K562 (cell line): ENCODE results near the gene CCKAR. TPM values are rescaled to one million over a fixed set of nuclear protein-coding genes. Genes with fewer than 3 reads are reported as not detected.

Experiments
- ATAC-seq: fragments of 200-7000 bp; cut with Tn5 transposase; 3 replicates; pipeline ENCODE4 v1.9.1; 2020; ENCODE audit warnings: moderate library complexity
- BruUV-seq: library from RNA; stranded (reverse); fragments of 400-500 nt; replicated peaks from 2 replicates; lab custom pipeline; 2021; lab: Mats Ljungman, UMichigan
- CTCF ChIA-PET: fragments of 300-600 bp; formaldehyde crosslinking; extraction: SDS; loops from one replicate; lab custom pipeline; 2021; ENCODE audit warnings: low intra/inter-chr PET ratio; lab: Yijun Ruan, JAX
- POLR2A ChIA-PET: fragments of 300-600, 350-650 bp; sonication (Branson Sonifier 250); formaldehyde crosslinking; extraction: SDS; loops from one replicate; lab custom pipeline; 2021; ENCODE audit warnings: antibody characterized with exemption, inconsistent platforms; lab: Yijun Ruan, JAX
- DNase-seq, 4 experiments: peaks; one replicate each; pipeline versions ENCODE4 v3.0.0 to v3.0.0-alpha.2; 2011 to 2018; ENCODE audit warnings: low spot score in 3 of 4, mixed read lengths in 3 of 4; ENCODE audit errors: extremely low read depth in 1 of 4
- FAIRE-seq: peaks from 2 replicates; lab custom pipeline; 2011; peaks lifted over from hg19 to GRCh38; lab: Jason Lieb, UNC
- H2AFZ ChIP-seq: 2 replicates; pipeline ENCODE4 v1.6.0; 2011; ENCODE audit warnings: low read depth, low read length, control low read depth, inconsistent platforms
- H3K27ac ChIP-seq: fragments of 200-600 bp; 3 replicates; pipeline ENCODE4 v1.8.0; 2011; ENCODE audit warnings: low read depth, mild to moderate bottlenecking, control low read depth, inconsistent platforms, low read length, moderate library complexity, mixed read lengths; ENCODE audit errors: extremely low read depth
- H3K27me3 ChIP-seq, 2 experiments: fragments of 300-600 bp in 1 of 2; 2 replicates in 1 of 2; 3 replicates in 1 of 2; pipeline versions ENCODE4 v1.6.0 to v1.8.0; 2011; ENCODE audit warnings: inconsistent platforms in 2 of 2, low read length in 2 of 2, mild to moderate bottlenecking in 1 of 2, mixed read lengths in 1 of 2, moderate library complexity in 1 of 2; ENCODE audit not compliant: control insufficient read depth in 2 of 2, insufficient read depth in 2 of 2
- H3K36me3 ChIP-seq: fragments of 300-600 bp; 3 replicates; pipeline ENCODE4 v1.8.0; 2011; ENCODE audit warnings: mild to moderate bottlenecking, low read length, inconsistent platforms; ENCODE audit not compliant: control insufficient read depth, insufficient read depth
- H3K4me1 ChIP-seq, 2 experiments: fragments of 200-600 bp in 1 of 2; replicated peaks in 1 of 2; 2 replicates in 1 of 2; 3 replicates in 1 of 2; pipeline versions ENCODE4 v1.5.1 to v1.8.0; 2011; ENCODE audit warnings: inconsistent platforms in 2 of 2, low read length in 2 of 2, mild to moderate bottlenecking in 1 of 2, mixed read lengths in 1 of 2, moderate library complexity in 1 of 2; ENCODE audit not compliant: control insufficient read depth in 2 of 2, insufficient read depth in 2 of 2
- H3K4me2 ChIP-seq: 2 replicates; pipeline ENCODE4 v1.6.1; 2011; ENCODE audit warnings: low read length, control low read depth, inconsistent platforms, mixed read lengths; ENCODE audit not compliant: insufficient read depth
- H3K4me3 ChIP-seq: fragments of 200-600 bp; sonication (generic), shearing (Covaris generic); 2 replicates; pipeline ENCODE4 v1.5.1; 2016; ENCODE audit warnings: control low read depth, inconsistent platforms
- H3K79me2 ChIP-seq: fragments of 200-600 bp; 3 replicates; pipeline ENCODE4 v1.8.0; 2011; ENCODE audit warnings: low read length, inconsistent platforms; ENCODE audit not compliant: control insufficient read depth, insufficient read depth
- H3K9ac ChIP-seq, 2 experiments: 2 replicates each; pipeline versions ENCODE4 v1.6.0 to v1.6.1; 2011; ENCODE audit warnings: low read depth in 2 of 2, low read length in 2 of 2, control low read depth in 1 of 2, inconsistent platforms in 1 of 2, mild to moderate bottlenecking in 1 of 2, mixed read lengths in 1 of 2; ENCODE audit not compliant: insufficient read depth in 1 of 2
- H3K9me1 ChIP-seq: one replicate; pipeline ENCODE4 v1.6.0; 2011; ENCODE audit warnings: inconsistent platforms, mild to moderate bottlenecking, low read length, moderate library complexity; ENCODE audit not compliant: control insufficient read depth, insufficient read depth
- H3K9me3 ChIP-seq: replicated peaks from 2 replicates; pipeline ENCODE4 v1.5.1; 2011; ENCODE audit warnings: low read depth, low read length, inconsistent platforms; ENCODE audit not compliant: control insufficient read depth, insufficient read depth
- H4K20me1 ChIP-seq: replicated peaks from 2 replicates; pipeline ENCODE4 v1.6.1; 2011; ENCODE audit warnings: low read length, inconsistent platforms, mixed read lengths; ENCODE audit not compliant: control insufficient read depth, insufficient read depth
- BRCA1 ChIP-seq, 2 experiments: fragments of 450-650 bp in 1 of 2; sonication (generic) in 1 of 2; formaldehyde crosslinking in 1 of 2; IDR thresholded peaks; 2 replicates each; pipeline versions ENCODE4 v1.5.0 to v1.6.1; 2017 to 2020; ENCODE audit warnings: mild to moderate bottlenecking in 1 of 2, missing genetic modification reagents in 1 of 2
- CBX2 ChIP-seq: fragments of 200-600 bp; sonication (generic); IDR thresholded peaks from one replicate; pipeline ENCODE4 v1.6.1; 2012; ENCODE audit warnings: mild to moderate bottlenecking, low read length, inconsistent platforms; ENCODE audit not compliant: insufficient read depth, poor library complexity, severe bottlenecking
- CHD1 ChIP-seq: fragments of 200-600 bp; sonication (generic); IDR thresholded peaks from one replicate; pipeline ENCODE4 v1.6.1; 2012; ENCODE audit warnings: mild to moderate bottlenecking, moderate library complexity, low read length, inconsistent platforms
- ESRRA ChIP-seq: fragments of 450-650 bp; IDR thresholded peaks from 2 replicates; pipeline ENCODE4 v1.6.1; 2014; ENCODE audit warnings: low read depth, mild to moderate bottlenecking, moderate library complexity, borderline replicate concordance
- FOS ChIP-seq: IDR thresholded peaks from 3 replicates; pipeline ENCODE4 v1.6.1; 2011; ENCODE audit not compliant: insufficient read length; ENCODE audit errors: extremely low read depth
- KLF1 ChIP-seq: fragments of 450-650 bp; IDR thresholded peaks from 2 replicates; pipeline ENCODE4 v1.6.1; 2016; ENCODE audit warnings: missing genetic modification characterization, missing compliant biosample characterization
- MTA2 ChIP-seq: fragments of 450-650 bp; IDR thresholded peaks from 2 replicates; pipeline ENCODE4 v1.6.1; 2016; ENCODE audit warnings: low read depth
- NUFIP1 ChIP-seq: fragments of 450-650 bp; IDR thresholded peaks from 2 replicates; pipeline ENCODE4 v1.6.1; 2018; ENCODE audit not compliant: partially characterized antibody
- RNF2 ChIP-seq: sonication (generic); IDR thresholded peaks from 2 replicates; pipeline ENCODE4 v1.6.1; 2016
- SP2 ChIP-seq: IDR thresholded peaks from 2 replicates; pipeline ENCODE4 v1.6.1; 2011; ENCODE audit warnings: mild to moderate bottlenecking, low read depth, low read length, moderate library complexity; ENCODE audit not compliant: poor library complexity, severe bottlenecking; ENCODE audit errors: extremely low read depth
- TOE1 ChIP-seq, 2 experiments: fragments of 450-650 bp in 1 of 2; sonication (generic) in 1 of 2; formaldehyde crosslinking in 1 of 2; IDR thresholded peaks; 2 replicates each; pipeline versions ENCODE4 v1.7.1 to v1.8.0; 2016 to 2022; ENCODE audit warnings: borderline replicate concordance in 2 of 2, mild to moderate bottlenecking in 2 of 2, antibody characterized with exemption in 1 of 2, inconsistent platforms in 1 of 2, low read depth in 1 of 2, missing genetic modification reagents in 1 of 2, moderate library complexity in 1 of 2
- ZBED1 ChIP-seq: IDR thresholded peaks from 2 replicates; pipeline ENCODE4 v1.6.1; 2014
- ZBTB17 ChIP-seq: fragments of 450-650 bp; formaldehyde crosslinking; IDR thresholded peaks from 2 replicates; pipeline ENCODE4 v1.4.0; 2020; ENCODE audit warnings: mild to moderate bottlenecking
- ZBTB8A ChIP-seq: fragments of 450-650 bp; IDR thresholded peaks from 2 replicates; pipeline ENCODE4 v1.6.1; 2018; ENCODE audit warnings: mild to moderate bottlenecking, moderate library complexity; ENCODE audit not compliant: partially characterized antibody
- ZNF311 ChIP-seq: fragments of 250-450 bp; sonication (Bioruptor Pico); IDR thresholded peaks from 2 replicates; pipeline ENCODE4 v1.4.0; 2020; ENCODE audit warnings: mild to moderate bottlenecking, moderate library complexity
- ZNF445 ChIP-seq: fragments of 250-450 bp; sonication (Bioruptor Pico); IDR thresholded peaks from 2 replicates; pipeline ENCODE4 v1.4.0; 2020; ENCODE audit warnings: low read depth, mild to moderate bottlenecking, moderate library complexity
- ZNF57 ChIP-seq: fragments of 450-650 bp; formaldehyde crosslinking; IDR thresholded peaks from 2 replicates; pipeline ENCODE4 v1.4.0; 2020; ENCODE audit warnings: mild to moderate bottlenecking, moderate library complexity
- ZNF780A ChIP-seq: fragments of 250-450 bp; sonication (Bioruptor Pico); IDR thresholded peaks from 2 replicates; pipeline ENCODE4 v1.5.0; 2021; ENCODE audit warnings: mild to moderate bottlenecking
- ZNF785 ChIP-seq: fragments of 250-450 bp; sonication (Bioruptor Pico); IDR thresholded peaks from 2 replicates; pipeline ENCODE4 v1.4.0; 2020; ENCODE audit warnings: mild to moderate bottlenecking
- WGBS: fragments of 100-300 bp; shearing (Covaris generic); methylation state at CpG from one replicate; pipeline ENCODE4 v1.1.6; 2016; ENCODE audit warnings: low coverage, mixed read lengths; ENCODE audit not compliant: insufficient coverage; ENCODE audit errors: missing lambda C conversion rate; 5-methylcytosine and 5-hydroxymethylcytosine counted together
- in situ Hi-C: fragments of 300-500 bp; cut with MboI; formaldehyde crosslinking; loops from 4 replicates; pipeline ENCODE4 v1.15.0; 2018; ENCODE audit warnings: inconsistent platforms, mixed read lengths
- intact Hi-C: fragments of 100-400 bp; cut with micrococcal nuclease; formaldehyde crosslinking; loops from 2 replicates; pipeline ENCODE4 v1.14.2; 2022
- polyA plus RNA-seq, 8 experiments: library from polyadenylated mRNA; depleted of rRNA in 4 of 8; stranded (reverse) in 5 of 8; unstranded in 3 of 8; fragments of >200 nt; fragmentation: Nextera tagmentation in 2 of 8; fragmentation: Illumina TruSeq in 1 of 8; extraction: Ambion mirVana in 2 of 8; extraction: Trizol in 1 of 8; gene quantifications; 2 replicates each; pipeline versions ENCODE4 v1.2.1 to v1.2.3, GENCODE V29; 2011 to 2014; ENCODE audit warnings: inconsistent platforms in 1 of 8, missing spikeins in 1 of 8
- total RNA-seq, 7 experiments: library from RNA; depleted of rRNA in 6 of 7; stranded (reverse); fragments of >200 nt in 6 of 7; fragmentation: Illumina TruSeq in 2 of 7; extraction: Trizol in 2 of 7; gene quantifications; 2 replicates each; pipeline versions ENCODE4 v1.2.1 to v1.2.3, GENCODE V29; 2011 to 2021; ENCODE audit warnings: low replicate concordance in 1 of 7
- TF ChIP-seq, protein P1 (sequence below): sonication (generic); IDR thresholded peaks from 2 replicates; pipeline ENCODE4 v1.6.1; 2016

The CCKAR gene
- total and polyA plus RNA-seq, 9 of the 15 experiments (the other 6 are each of a cell fraction or from before 2014, with no cell fraction given), result not detected

DNA sequence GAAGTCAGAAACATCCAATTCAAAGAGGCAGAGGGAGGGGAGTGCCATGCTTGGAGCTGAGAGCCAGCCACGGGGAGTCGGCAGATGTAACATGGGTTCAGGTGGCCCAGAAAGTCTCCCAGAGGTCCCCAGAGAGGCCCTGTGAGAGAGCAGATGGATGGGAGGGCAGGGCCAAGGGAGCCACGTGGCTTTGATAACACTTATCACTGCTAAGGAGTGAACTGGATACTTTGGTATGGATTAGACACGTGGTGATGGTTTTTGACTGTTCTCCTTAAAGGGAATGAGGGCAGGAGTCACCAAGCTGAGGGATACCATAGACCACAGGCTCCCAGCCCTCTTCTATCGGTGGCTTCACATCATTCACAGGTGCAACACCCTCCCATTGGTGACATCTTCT is 13.7 kb downstream of the CCKAR start:
- no peak overlapping the region for H3K9ac ChIP-seq
- BruUV-seq, result no TSS peak
- no peak overlapping the region for H3K4me3 ChIP-seq
- no peaks in the 10 kb centered on the region for H4K20me1 ChIP-seq
- no peaks in the 10 kb centered on the region for H3K79me2 ChIP-seq
- no peaks in the 10 kb centered on the region for H3K9me1 ChIP-seq
- H2AFZ ChIP-seq, result no peak overlapping the region
- no peaks in the 10 kb centered on the region; a peak in 1 of 5 replicates for H3K4me1 ChIP-seq
- intact Hi-C loops, result no loop called here
- H3K36me3 ChIP-seq, result no peaks in the 10 kb centered on the region
- WGBS, result 0% methylated on average over 5 of the region's 5 CpGs
- ChIA-PET CTCF (no interaction called here), POLR2A (interaction anchor here (0.5 kb wide), 1 partner anchor 808 kb away, joined by 3 read pairs; no protein-coding TSS in a partner anchor)
- FAIRE-seq (no peak), ATAC-seq (no peak), DNase-seq (no peak)
- no peaks in the 10 kb centered on the region for H3K9me3 ChIP-seq
- H3K27ac ChIP-seq, result no peak overlapping the region
- TF ChIP-seq ZNF780A (no peak), NUFIP1 (no peak), ZNF311 (no peak), SP2 (no peak), CBX2 (no peak), ZNF57 (CRISPR knock-in tag) (no peak), CHD1 (no peak), FOS (no peak), ZBTB17 (no peak), ZNF445 (CRISPR knock-in tag) (no peak), MTA2 (no peak), ZNF785 (CRISPR knock-in tag) (no peak), ZBED1 (no peak), BRCA1 (IDR thresholded peaks at IDR 0.05) (no peak), BRCA1 (CRISPR knock-in tag; IDR thresholded peaks at IDR 0.05) (no peak), RNF2 (no peak), KLF1 (tag) (no peak), ZBTB8A (no peak), TOE1 (IDR thresholded peaks at IDR 0.05; ENCODE audit: borderline replicate concordance) (no peak), TOE1 (CRISPR knock-in tag; IDR thresholded peaks at IDR 0.05; ENCODE audit: borderline replicate concordance, low read depth) (no peak), ESRRA (no peak)
- TF ChIP-seq, protein P1, sequence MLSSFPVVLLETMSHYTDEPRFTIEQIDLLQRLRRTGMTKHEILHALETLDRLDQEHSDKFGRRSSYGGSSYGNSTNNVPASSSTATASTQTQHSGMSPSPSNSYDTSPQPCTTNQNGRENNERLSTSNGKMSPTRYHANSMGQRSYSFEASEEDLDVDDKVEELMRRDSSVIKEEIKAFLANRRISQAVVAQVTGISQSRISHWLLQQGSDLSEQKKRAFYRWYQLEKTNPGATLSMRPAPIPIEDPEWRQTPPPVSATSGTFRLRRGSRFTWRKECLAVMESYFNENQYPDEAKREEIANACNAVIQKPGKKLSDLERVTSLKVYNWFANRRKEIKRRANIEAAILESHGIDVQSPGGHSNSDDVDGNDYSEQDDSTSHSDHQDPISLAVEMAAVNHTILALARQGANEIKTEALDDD, result no peak
- in situ Hi-C loops, result no loop called here
- peaks cover 22 to 33% of the 10 kb centered on the region in 2 experiments for H3K27me3 ChIP-seq
- H3K4me2 ChIP-seq, result no peak overlapping the region
